NCI-H2196 treated with DMSO at 0.1 percent for 48 hours (cell line): ENCODE results near the gene PRKCA.

Experiments
- DNase-seq: peaks from one replicate; lab custom pipeline; 2025; ENCODE audit not compliant: unreplicated experiment; lab: John Stamatoyannopoulos, UW

PRKCA gene

DNA sequence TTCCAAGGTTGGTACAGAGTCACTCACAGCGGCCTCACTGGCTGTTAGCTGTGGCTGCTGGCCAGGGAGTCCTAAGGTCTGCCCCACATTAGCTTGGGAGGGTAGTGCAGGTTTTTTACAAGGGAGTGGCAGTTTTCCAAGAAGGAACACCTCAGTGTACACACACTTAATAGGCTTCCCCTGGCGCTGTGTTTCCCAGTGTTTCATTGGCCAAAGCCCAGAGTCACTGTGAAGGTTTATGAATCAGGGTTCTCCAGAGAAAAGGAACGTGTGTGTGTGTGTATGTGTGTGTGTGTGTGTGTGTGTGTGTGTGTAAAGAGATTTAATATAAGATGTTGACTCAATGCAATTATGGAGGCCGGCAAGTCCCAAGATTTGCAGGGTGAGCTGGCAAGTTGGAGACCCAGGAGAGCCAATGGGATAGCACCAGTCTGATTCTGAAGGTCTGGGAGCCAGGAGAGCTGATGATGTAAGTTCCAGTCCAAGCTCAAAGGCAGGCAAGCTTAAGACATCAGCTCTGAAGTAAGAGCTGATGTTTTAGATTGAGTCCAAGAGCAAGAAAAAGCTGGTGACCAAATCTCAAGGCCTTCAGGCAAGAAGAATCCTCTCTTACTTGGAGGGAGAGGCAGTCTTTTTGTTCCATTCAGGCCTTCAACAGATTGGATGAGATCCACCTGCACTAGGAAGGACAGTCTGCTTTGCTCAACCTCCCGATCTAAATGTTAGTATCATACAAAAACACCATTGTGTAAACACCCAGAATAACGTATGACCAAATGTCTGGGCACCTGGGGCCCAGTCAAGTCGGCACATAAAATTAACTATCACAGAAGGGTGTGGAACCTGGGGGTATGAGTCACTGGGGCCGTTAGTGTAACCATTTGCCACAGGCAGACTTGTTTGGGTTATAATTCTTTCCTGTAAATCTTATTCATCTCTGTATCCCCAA, 206.8 kb downstream of the PRKCA start:
- DNase-seq, result peak; percentile 29

DNA sequence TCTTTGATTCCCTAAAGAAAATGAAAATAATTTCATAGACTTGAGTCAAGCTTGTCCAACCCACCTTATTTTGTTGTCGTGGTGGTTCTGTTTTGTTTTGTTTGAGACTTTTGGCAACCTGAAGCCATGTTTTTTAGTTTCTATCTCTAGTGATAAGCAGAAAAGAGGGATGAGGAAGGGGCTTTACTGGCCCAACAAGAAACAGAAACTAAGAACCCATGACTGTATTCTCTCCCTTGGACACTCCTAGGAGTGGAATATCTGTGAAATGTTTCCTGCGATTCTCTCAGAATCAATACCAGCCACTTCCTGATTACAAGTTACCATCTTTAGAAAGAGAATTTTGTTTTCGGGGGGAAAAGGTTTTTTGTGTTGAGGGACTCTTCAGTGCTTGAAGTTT, 207.5 kb downstream of the PRKCA start:
- no peak for DNase-seq

DNA sequence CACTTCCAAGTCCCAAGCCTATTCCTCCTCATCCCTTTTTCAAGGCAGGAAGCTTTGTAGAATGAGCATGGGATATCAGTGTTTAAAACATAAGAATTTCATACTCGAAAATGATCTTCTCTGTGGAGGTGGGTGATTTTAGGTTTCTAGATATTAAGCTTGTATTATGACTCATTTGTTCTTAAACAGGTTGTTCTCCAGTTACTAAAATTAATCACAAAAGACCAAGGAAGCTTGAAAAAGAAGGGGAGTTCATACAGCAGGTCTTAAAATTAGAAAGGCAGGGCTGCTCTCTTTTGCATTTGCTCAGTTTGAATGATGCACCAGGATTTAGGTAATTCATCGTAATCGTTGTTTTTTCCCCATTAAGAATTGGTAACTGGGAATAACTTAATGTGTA, 208.7 kb downstream of the PRKCA start:
- DNase-seq, result no peak

DNA sequence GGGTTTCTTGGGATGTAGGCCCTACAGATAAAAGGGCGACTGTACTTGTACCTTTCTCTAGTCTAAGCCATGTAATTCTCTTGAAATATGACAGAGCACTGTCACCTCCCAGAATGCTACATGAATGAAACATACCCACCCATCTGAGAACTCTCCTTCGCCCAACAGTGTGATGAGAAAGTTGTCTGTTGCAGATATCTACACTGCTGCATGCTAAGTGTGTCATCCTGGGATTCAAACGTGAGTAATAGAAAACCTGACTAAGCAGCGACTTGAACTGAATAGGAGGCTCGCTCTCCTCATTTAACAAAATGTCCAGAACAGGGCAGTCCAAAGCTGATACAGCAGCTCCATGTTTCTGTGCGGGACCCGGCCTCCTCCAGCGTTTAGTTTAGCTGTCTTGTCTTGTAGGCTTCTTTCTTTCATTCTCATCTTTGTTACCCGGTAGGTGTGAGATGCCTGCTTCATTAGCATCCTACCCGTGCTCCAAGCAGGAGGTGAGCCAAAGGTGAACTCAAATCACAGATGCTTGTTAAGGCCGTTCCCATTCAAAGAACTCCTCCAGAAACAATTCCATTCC, 211.9 kb downstream of the PRKCA start:
- DNase-seq, result no peak

DNA sequence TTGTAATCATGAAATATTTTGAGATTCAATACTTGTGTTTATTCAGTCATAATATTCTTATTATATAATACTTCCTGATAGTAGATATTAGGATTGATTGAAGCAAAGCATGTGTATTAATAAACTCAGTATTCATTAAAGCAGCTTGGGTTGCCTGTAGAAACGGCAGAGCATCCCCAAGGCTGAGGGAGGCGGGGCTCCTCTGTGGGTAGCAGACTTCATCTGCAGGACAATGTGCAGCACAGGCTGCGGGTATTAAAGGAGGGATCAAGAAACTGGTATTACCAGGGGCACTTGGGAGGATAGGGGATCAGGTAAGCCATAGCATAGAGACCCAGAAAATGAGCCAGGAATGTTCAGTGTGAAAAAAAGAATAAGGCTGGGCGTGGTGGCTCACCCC, 213.6 kb downstream of the PRKCA start:
- DNase-seq, result no peak

DNA sequence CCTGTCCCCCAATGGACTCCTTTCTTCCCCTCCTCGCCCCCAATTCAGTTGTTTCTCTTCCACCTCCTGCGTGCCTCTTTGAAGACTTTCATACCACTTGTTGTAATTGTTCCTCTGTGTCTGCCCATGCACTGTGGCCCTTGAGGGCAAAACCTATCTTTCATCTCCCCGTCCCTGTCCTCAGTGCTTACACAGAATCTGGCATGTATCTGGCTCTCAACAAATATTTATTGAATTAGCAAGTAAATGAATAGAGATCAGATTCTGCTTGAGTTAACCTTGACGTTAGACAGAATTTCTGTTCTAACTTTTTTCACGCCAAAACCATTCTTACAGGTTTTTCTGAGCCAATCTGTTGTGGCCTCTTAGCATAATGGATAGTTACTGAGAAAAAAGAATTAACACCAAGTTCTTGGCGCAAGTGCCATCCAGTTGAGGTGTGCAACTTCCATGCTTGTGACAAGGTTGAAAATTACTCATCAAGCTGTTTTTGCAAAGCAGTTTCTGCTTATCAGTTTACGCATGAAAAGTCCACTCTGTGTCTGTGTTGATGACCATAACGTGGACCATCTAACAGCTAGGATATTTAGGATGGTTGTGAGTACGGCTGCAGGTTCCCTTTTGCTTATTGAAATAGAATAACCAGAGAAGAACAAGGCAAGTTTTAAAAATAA, 215.1 kb downstream of the PRKCA start:
- DNase-seq, result no peak

DNA sequence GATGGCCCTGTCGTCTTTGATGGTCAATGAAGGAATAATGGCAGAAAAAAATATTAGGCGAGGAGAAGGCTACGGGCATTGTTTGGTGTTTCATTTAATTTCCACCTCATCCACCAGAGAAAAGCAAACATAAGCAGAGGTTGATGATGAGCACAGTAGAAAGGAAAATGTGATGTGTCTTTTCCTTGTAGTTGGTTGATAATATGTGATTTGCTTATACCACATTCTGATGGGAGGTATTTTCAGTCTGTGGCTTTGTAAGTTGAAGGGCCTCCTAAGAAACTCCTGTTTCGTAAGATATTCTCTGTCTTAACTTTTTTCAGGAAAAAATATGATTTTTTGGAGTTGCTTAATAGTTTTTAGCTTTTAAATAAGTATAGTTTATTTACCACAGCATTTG, 215.7 kb downstream of the PRKCA start:
- no peak for DNase-seq

DNA sequence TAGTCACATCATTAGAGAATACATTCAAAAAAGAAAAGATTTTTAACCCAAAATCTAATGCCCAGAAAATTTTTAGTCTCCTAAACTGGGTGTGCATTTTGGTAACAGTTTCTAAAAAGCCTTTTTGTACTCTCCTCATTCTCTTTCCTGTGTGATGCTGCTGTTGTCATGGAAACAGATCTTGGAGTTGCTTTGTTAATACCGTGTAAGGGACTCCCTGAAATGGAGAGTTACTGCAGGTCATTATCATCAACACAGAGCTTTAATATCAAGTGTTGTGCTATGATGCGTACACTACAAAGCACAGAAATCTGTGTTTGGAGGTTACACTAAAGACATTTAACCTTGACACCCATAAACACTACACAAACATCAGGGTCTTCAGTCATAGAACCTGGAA, 216.3 kb downstream of the PRKCA start:
- DNase-seq, result no peak

DNA sequence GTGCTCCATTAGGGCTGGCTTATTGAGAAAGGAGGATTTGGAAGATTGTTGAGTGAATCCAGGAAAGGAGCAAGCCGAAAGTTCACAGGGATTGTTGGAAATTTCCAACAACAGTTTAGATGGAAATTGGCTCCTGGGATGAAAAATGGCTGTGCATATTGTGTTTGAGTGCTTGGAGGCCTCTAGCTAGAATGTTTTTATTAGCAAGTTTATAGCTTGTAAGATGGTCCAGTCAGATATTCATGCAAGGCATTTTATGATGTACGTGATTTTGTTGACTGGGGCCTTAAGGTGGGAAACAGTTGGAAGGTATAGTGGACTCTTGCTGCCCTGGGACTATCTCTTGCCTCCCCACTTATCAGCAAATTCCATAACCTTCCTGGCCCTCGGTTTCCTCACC, 216.7 kb downstream of the PRKCA start:
- no peak for DNase-seq

DNA sequence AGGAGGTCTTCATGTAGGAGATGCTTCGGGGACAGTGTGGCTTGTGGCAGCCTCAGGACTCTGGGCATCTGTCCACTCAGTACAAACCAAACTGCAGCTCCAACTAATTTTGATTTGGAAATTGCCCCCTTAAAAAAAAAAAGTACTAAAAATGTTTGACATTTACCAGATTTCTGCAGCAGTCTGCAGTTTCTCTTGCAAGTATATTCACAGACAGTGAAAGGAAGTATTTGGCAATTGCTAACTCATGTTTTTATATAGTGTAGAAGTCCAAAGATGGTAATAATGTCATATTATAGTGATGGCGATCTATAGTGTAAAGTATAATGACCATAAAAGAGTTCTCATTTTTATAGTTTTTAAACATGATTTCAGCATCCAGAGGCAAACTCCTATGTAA, 218.6 kb downstream of the PRKCA start:
- no peak for DNase-seq

DNA sequence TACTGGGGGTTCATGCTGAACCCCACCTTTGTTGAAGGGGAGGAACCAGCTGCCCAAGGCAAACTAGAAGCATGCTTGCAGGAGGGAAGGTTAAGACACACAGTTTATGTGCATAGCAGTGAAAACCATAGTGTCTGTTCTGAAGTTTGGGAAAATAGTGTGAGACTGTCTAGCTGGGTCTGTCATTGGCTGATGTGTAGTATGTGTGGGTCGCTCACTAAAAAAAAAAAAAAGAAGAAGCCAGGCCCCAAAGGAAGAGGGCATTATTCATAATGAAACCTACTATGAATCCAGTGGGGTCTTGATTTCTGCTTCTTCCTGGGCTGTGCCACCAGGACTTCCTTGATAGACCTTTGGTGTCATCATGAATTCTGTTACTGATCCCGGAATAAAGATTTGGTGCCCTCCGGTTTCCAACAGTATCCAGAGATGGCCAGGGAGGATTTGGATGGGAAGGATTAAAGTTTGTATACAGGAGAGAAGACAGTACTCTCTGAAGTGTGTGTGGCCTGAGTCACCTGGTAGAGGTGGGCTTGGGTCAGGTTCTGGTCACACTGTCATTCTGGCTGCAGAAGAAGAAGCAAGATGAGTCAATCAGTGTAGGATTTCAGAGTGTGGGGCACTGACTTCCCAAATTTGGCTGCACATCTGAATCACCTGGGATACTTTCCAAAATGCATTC, 220.3 kb downstream of the PRKCA start:
- DNase-seq, result no peak

DNA sequence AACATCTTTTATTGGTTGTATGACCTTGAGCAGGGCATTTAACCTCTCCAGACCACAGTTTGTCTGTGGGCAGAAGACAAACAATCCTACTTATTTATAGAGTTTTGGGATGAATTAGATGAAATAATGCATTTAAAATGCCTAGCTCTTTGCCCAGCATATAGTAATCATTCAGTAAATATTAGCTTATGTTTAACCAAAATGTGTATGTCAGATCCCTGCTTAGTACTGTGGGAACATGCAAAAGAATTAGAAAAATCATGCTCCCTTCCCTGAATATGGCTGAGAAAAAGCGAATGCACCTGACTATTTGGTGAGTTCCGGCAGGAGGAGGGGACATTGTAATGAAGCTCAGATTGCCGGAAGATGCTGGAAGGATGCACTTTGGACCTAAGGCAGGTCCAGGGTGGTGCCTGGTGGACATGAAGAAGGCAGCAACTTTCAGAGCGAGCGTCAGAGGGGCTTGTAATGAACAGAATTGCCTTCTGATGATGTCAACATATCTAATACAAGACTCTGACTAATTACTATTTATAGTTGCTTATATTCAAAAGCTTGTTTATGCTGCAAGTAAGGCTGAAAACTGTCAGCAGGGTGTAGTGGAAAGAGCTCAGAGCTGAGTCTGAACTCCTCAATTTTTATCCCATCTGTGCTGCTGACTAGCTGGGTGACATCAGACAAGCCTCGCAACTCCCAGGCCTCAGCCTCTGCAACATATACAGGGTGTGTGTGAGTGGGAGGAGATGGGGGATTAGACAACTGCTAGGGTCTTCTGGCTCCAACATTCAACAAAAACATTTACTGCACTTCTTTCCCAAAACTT, 221.2 kb downstream of the PRKCA start:
- no peak for DNase-seq

DNA sequence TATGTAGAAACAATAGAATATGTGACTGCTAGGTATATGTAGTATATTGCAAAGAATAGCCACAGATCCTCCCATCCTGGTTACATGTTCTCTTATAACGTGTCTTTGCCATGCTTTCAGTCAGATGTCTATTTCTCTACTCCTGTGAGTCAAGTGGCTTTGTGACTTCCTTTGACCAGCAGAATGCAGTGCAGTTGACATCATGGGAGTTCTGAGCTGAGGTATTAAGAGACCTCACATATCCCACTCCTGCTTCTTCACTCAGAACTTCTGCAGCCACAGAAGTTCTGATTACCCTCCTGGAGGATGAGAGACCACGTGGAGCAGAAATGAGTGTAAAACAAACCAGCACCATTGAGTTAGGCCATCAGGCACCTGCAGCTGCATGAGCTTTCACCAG, 222.5 kb downstream of the PRKCA start:
- no peak for DNase-seq

DNA sequence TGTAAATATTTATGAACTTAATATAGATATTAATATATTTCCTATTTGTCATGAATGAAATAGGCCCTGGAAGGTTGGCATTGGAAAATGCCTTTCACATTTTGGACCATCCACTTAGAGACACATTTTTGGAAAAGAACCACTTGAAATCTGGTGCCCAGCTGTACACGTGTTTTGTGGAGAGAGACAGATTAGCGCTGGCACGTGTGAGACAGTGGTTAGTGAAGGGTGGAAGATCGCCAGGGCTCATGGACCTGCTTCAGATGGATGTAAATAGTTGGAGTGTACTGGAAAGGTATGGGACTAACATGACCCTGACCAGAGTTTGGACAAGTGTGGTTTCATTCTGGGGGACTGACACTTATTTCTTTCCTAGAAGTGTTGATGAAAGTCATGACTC, 222.9 kb downstream of the PRKCA start:
- no peak for DNase-seq

DNA sequence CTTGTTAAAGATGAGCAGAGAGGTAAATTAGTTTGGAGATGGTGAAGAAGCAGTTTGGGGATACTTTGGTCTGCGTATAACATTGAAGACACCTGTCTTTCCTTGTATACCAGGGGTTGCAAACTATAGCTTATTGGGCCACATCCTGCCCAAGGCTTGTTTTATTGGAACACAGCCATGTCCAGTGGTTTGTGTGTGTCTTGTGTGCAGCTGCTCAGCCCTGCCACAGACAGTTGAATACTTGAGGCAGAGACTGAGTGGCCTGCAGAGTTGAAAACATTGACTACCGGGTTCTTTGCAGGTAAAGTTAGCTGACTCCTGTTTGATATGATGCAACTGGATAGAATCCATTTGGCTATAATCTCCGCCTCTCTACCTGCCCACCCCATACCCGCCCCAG, 224.4 kb downstream of the PRKCA start:
- no peak for DNase-seq

DNA sequence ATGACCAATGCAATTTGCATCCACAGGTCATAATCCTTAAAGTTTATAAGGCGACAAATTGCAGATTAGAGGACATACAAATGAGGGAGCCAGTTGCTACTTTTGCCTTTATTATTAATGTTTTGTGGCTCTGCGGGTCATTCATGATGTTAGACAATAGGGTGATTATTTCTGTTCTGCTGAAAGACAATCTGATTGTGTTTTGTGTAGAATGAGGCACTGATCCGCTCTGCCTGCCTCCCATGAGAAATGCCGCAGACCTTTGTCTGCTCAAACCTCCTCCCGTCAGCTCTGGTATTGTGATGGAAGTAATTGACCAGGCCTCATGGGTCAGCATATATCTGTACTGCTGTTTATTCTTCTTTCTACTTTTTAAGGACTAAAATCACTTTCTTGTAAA, 224.9 kb downstream of the PRKCA start:
- no peak for DNase-seq

DNA sequence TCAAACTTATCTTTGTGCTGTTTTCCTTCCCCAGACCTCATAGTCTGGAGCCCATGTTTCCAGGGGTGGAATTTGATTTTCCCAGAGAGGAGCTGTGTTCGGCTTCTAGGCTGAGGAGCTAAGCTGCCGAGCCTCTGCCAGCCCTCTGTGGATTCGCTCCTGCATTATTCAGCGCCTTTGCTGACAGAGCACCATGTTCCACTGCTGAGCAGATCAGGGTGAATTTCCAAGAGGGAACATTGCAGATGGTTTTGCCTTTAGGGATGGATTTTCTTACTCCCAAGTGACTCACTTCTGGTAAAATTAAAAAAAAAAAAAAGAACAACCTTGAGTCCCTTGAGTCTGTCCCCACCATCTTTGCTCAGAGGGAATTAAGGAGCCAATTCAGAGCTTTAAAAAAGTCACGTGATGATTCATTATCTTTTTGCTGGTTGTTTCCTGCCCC, 229.5 kb downstream of the PRKCA start:
- DNase-seq, result no peak

DNA sequence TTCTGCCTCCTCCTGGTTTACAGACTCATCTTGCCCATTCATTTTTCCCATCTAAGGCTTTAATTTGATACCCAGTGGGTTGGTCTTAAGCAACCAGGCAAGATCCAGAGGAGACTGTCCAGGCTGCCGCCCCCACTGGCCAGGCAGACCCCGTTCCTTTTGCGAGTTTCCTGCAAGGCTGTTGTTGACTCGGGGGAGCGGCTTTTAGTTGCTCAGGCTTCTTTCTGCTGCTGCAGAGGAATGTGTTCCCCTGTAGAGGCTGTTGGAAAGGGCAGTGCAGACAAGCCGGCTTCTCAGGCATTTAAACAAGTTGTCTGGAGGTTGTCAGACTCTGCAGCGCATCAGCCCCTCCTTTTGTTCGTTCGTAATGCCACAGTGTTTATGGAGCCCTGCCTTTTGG, 231.2 kb downstream of the PRKCA start:
- DNase-seq, result no peak

DNA sequence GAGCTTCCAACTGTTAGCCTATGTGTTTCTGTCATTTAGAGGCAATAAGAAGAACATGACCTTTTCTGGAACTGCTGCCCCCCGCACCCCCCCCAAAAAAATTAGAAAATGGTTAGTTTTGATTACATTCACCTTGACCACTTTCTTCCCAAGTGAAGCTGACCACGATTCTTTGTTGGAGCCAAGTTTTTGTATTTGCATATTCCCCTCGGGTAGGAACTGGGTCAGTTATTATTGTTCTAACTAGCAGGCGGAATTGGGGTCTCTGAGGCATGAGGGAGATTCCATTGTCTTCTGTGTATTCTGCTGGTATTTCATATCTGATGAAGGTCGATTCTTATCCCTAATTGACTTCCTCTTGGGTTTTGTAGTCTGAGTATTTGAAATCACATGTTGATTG, 231.6 kb downstream of the PRKCA start:
- DNase-seq, result no peak

DNA sequence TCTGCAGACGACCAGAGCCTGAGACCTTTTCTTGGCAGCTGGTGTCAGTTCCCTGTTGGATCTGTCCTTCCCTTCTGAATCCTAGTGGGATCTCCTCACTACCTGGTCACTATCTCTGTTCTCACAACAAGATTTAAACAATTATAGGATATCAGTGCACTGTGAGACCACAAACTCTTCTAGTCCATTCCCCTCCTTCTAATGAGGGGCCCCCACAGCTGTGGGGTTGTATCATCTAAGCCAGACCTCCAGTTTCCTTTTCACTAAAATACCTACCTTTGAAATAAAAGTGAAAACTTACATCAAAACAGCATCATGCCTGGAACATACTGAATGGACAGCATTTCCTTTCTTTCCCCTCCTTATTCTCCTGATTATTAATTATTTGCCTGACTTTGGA, 233.2 kb downstream of the PRKCA start:
- no peak for DNase-seq

DNA sequence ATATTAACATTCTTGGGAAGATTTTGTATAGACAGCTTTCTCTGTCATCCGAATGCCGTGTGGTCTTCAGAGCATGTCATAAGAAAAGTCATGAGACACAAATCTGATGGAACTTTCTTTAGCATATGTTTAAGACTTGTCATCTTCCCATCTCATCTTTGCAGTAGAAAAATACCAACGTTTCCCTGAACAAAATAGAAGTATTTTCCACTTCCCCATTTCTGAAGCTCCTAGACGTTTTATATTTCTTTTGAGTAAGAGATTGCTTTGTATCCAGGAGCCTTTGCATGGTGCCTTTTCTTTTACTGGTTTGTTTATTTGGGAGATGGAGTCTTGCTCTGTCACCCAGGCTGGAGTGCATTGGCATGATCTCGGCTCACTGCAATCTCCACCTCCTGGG, 235.1 kb downstream of the PRKCA start:
- no peak for DNase-seq
